IPS-20b (cell line): ENCODE results near the gene TEKTIP1.
A peak's percentile ranks its signal among the peaks of the same experiment; 100 is the strongest.
"Not testable (repeated sequence)": the region's sequence is repeated elsewhere in the genome, so short reads cannot be mapped to it uniquely, and the experiment has no call there.

ENCODE experiments used
- H3K27ac ChIP-seq: one replicate; pipeline ENCODE4 v1.5.1; 2013; ENCODE audit warnings: low read length
- H3K27me3 ChIP-seq: 2 replicates; pipeline ENCODE4 v1.6.1; 2013; ENCODE audit warnings: mild to moderate bottlenecking, low read length, inconsistent platforms; ENCODE audit not compliant: insufficient read depth
- H3K36me3 ChIP-seq: 2 replicates; pipeline ENCODE4 v1.6.1; 2013; ENCODE audit warnings: low read depth, mild to moderate bottlenecking, inconsistent platforms, low read length, moderate library complexity; ENCODE audit not compliant: insufficient read depth
- H3K4me1 ChIP-seq: 2 replicates; pipeline ENCODE4 v1.6.1; 2013; ENCODE audit warnings: mild to moderate bottlenecking, control low read depth, inconsistent platforms, low read length, moderate library complexity; ENCODE audit not compliant: insufficient read depth
- H3K4me3 ChIP-seq: 2 replicates; pipeline ENCODE4 v1.5.1; 2013; ENCODE audit warnings: mild to moderate bottlenecking, low read length, inconsistent platforms
- H3K9ac ChIP-seq: 2 replicates; pipeline ENCODE4 v1.6.1; 2013; ENCODE audit warnings: low read depth, mild to moderate bottlenecking, inconsistent platforms, low read length, moderate library complexity
- H3K9me3 ChIP-seq: 2 replicates; pipeline ENCODE4 v1.6.1; 2013; ENCODE audit warnings: mild to moderate bottlenecking, low read depth, low read length, inconsistent platforms; ENCODE audit not compliant: insufficient read depth

The TEKTIP1 gene

DNA sequence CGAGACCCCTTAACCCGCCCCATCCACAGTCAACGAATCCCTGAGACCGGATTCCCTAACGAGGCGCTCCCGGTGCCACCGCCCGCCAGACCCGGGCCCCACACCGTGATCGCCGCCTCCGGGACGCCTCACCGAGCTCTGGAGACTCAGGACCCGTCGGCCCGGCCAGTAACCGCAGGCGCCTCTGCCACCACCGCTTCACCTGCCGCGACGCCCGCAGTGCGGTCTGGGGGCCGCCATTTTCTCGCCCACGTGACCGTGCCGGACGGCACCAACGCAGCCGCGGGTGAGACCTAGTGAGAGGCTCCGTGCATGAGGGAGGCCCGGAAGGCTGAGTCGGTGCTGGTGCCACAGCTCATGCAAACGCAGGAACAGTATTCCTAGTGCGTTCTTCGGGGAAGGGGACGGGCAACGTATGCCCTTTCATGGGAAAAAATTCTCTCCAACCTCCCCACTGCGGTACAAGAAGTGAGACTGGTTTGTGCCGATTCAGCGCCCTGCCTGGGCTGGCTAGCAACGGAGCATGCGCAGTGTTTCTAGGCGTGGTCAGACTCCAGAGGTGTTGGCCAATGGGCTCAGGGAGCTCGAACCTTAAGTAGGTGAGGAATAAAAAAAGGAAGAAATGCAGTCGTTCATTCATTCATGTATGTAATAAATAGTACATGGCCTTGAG is 38.4 kb upstream of the TEKTIP1 start, which contains the start of gene DOHH:
Gene DOHH (minus strand): TSS at position 246 of the 673 bp plus-strand sequence. CDS start 3,860 bp downstream, outside the sequence.
- H3K4me1 ChIP-seq: no peaks in the 10 kb centered on the region
- H3K4me3 ChIP-seq: peak within 1 kb of the TSS; percentile 97
- no peaks in the 10 kb centered on the region for H3K9me3 ChIP-seq
- no peaks in the 10 kb centered on the region for H3K27me3 ChIP-seq
- H3K9ac ChIP-seq: peak within 1 kb of the TSS; percentile 100
- peak within 1 kb of the TSS; percentile 99 for H3K27ac ChIP-seq
- peaks cover 18% of the 10 kb centered on the region; the same call in 1 of the 2 replicates for H3K36me3 ChIP-seq

DNA sequence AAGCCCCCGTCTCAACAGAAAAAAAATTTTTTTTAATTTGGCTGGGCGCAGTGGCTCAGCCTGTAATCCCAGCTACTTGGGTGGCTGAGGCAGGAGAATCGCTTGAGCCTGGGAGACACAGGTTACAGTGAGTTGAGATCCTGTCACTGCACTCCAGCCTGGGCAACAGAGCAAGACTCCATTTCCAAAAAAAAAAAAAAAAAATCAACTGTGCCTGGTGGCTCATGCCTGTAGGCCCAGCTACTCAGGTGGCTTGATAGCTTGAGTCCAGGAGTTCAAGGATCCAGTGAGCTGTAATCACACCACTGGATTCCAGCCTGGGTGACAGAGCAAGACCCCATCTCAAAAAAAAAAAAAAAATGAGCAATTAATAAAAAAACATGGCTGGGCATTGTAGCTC is 37.2 kb upstream of the TEKTIP1 start:
- Histone ChIP-seq H3K27ac (no peak overlapping the region), H3K9ac (no peak overlapping the region), H3K4me1 (no peaks in the 10 kb centered on the region), H3K9me3 (no peaks in the 10 kb centered on the region), H3K36me3 (0 out of 2 replicates have a peak, but pooled peaks cover 6% of the 10 kb centered on the region), H3K27me3 (no peaks in the 10 kb centered on the region), H3K4me3 (no peak overlapping the region)

DNA sequence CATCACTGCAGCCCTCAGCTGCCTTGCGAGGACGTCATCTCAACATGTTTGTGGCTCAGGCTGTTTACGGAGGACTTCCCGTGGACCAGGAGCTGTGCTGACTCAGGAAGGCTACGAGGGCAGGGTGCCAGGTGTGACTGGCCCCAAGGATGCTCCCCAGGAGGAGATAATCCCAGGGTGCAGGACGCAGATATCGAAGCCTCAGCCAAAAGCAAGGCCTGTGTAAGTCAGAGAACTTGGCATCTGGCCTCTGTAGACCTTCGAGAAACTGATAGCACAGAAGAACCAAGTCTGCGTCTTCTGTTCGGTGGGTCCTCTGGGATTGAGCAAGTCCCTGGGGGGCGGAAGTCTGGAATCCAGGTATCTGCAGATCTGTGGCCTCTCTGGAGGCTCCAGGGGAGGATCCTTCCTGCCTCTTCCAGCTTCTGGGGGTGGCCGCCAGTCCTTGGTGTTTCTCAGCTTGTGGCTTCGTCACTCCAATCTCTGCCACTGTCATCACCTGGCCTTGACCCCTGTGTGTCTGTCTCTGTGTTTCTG is 35.9 kb upstream of the TEKTIP1 start:
- no peaks in the 10 kb centered on the region for H3K27me3 ChIP-seq
- no peaks in the 10 kb centered on the region for H3K9me3 ChIP-seq
- H3K4me1 ChIP-seq: no peaks in the 10 kb centered on the region
- H3K27ac ChIP-seq: no peak overlapping the region
- H3K4me3 ChIP-seq: no peak overlapping the region
- H3K9ac ChIP-seq: no peak overlapping the region
- no peaks in the 10 kb centered on the region for H3K36me3 ChIP-seq

DNA sequence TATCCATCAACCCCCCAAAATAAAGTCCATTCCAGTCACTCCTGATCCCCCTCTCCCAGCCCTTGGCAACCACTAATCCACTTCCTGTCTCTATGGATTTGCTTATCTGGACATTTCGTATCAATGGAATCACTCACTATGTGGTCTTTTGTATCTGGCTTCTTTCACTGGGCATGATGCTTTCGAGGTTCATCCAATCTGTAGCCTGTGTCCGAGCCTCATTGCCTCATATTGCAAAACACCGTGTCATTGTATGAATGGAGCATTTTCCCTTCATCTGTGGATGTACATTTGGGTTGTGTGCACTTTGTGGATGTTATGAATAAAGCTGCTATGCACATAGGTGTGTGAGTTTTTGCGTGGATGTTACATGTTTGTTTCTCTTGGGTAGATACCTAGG is 34.2 kb upstream of the TEKTIP1 start:
- H3K9me3 ChIP-seq: no peaks in the 10 kb centered on the region
- no peak overlapping the region for H3K27ac ChIP-seq
- no peaks in the 10 kb centered on the region for H3K27me3 ChIP-seq
- peaks cover 3% of the 10 kb centered on the region for H3K36me3 ChIP-seq
- H3K9ac ChIP-seq: peak overlapping the region; percentile 82; the same call in 1 of the 2 replicates
- H3K4me3 ChIP-seq: no peak overlapping the region; the same call in 1 of the 2 replicates
- H3K4me1 ChIP-seq: no peaks in the 10 kb centered on the region

DNA sequence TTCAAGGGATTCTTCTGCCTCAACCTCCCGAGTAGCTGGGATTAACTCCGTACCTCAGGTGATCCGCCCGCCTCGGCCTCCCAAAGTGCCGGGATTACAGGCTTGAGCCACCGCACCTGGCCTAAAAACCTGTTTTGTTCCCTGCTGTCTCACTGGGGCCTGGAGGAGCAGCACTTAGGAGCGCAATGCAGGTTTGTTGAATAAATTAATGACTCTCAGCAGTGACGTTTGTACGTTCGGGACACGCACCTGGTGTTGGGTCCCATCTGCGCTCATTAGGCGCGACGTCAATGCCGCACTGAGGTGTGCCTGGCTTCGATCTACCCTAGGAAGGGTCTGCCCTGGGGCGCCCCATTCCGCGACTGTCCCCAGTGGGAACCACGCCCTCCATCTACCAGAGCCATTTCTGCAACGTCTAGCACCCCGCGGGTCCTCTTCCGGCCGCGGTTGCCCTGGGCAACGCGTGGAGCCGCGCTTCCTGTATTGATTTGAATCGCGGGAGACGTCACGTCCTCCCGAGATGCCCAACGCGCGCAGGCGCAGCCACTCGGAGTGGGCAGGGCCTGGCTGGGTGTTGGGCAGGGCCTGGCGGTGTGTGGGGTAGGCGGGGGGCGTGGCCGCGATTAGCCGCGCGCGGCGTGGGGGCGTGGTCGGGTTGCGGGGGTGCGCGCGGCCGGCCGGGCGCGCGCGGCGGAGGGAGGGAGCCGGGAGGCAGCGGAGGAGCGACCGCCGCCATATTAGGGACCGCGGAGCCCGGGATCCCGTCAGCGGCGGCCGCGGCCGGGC is 33.2 kb upstream of the TEKTIP1 start, which contains the start of gene FZR1:
Gene FZR1 (plus strand): TSS at position 714 of the 786 bp plus-strand sequence. CDS start 16,679 bp downstream, outside the sequence.
- Histone ChIP-seq H3K4me3 (peak within 1 kb of the TSS; percentile 76), H3K9ac (peak within 1 kb of the TSS; percentile 82), H3K36me3 (peaks cover 12% of the 10 kb centered on the region), H3K27ac (peak within 1 kb of the TSS; percentile 66), H3K4me1 (no peaks in the 10 kb centered on the region), H3K9me3 (no peaks in the 10 kb centered on the region), H3K27me3 (no peaks in the 10 kb centered on the region)

DNA sequence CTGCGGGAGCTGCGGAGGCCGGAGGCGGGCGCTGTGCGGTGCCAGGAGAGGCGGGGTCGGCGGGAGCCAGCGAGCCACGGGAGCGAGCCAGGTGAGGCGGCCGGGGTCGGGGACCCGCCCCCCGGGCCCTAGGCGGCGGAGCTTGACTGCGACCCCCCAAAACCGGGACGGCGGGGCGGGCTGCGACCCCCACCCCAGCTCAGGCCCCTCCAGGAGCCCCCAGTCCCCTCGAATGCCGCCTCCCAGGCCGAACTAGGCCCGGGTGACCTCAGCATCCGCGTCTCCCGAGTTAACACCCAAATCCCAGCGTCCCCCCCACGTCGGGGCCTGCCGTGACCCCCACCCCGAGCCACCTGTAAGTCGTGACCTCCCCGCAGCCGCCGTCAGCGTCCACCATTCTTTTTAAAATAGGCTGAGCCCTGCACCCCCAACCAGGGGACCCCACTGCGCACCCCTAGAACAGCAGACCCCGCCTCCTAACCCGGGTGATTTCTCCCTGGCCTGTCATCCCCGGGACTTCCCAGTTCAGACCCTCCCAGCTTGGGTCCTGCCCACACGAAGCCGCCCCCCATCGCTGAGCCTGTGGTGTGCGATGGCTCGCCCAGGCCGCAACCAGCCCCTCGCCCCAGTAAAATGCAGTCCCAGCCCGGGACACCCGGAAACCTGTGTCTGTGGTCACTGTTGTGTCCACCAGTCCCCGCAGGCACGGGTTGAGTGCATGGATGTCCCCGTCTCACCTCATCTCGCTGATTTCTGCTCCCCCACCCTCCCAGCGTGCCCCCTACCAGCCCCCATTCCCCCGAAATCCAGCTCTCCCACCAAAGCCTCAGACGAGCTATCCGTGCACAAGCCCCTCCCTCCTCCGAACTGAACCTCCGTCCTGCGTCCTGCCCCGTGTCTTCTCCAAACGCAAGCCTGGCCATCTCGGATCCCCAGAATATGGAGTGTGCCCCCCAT is 32.3 kb upstream of the TEKTIP1 start:
- Histone ChIP-seq H3K9me3 (no peaks in the 10 kb centered on the region), H3K4me3 (peak overlapping the region; percentile 76), H3K27ac (no peak overlapping the region), H3K4me1 (no peaks in the 10 kb centered on the region), H3K27me3 (no peaks in the 10 kb centered on the region), H3K36me3 (peaks cover 18% of the 10 kb centered on the region), H3K9ac (peak overlapping the region; percentile 82; the same call in 1 of the 2 replicates)

DNA sequence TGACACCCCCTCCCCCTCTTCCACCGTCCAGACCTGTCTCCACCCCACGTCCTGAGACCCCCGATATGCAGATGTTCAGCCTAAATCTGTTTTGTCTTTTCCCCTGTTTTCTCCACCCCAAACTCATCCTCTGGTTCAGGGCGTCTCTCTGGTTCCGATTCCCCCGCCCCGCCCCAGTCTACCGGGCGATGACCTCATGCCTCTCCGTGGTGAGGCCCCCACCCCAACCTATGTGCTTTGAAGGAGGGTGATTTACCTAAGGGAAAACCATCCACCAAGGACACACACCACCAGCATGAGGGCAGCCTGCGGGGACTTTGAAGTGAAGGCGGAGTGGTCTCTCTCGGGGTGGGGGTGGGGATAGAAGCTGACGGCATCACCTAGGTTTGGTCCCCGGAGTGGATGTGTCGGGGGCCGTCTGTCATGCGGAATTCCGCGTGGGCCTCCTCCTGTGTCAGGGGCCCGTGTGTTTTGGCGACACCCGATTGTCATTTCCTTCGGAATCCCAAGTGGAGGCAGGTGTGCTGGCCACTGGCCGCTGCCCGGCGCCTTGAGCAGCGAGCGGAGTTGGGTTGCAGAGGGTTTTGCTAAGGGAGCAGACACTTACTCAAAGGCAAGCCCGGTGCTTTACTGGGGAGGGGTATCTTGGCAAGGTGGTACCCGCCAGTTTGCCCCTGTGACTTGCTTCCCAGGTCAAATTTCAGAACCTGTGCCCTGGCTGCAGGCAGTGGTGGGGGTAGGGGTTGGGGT is 31.4 kb upstream of the TEKTIP1 start:
- peaks cover 18% of the 10 kb centered on the region for H3K36me3 ChIP-seq
- H3K27ac ChIP-seq: no peak overlapping the region
- no peaks in the 10 kb centered on the region for H3K4me1 ChIP-seq
- peak overlapping the region; percentile 82; the same call in 1 of the 2 replicates for H3K9ac ChIP-seq
- H3K27me3 ChIP-seq: no peaks in the 10 kb centered on the region
- H3K9me3 ChIP-seq: no peaks in the 10 kb centered on the region
- H3K4me3 ChIP-seq: peak overlapping the region; percentile 76

DNA sequence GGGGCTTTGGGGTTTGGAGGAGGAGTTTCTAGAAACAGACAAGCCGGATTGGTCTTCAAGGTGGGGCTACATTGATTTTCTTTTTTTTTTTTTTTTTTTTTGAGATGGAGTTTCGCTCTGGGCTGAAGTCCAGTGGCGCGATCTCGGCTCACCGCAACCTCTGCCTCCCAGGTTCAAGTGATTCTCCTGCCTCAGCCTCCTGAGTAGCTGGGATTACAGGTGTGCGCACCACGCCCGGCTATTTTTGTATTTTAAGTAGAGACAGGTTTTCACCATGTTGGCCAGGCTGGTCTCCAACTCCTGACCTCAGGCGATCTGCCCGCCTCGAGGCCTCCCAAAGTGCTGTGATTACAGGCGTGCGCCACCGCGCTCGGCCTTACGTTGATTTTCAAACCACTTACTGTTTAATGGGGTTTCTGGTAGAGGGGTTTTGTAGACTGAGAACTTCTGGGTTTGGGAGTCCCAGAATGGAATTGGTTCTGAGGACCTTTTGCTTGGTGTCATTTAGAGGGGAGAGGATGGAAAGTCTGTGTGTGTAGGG is 30.8 kb upstream of the TEKTIP1 start:
- not testable (repeated sequence) for H3K9ac ChIP-seq, H3K4me1 ChIP-seq, H3K27me3 ChIP-seq, H3K9me3 ChIP-seq, H3K27ac ChIP-seq
- Histone ChIP-seq H3K36me3 (peaks cover 18% of the 10 kb centered on the region), H3K4me3 (peak overlapping the region; percentile 76; the same call in 1 of the 2 replicates)

DNA sequence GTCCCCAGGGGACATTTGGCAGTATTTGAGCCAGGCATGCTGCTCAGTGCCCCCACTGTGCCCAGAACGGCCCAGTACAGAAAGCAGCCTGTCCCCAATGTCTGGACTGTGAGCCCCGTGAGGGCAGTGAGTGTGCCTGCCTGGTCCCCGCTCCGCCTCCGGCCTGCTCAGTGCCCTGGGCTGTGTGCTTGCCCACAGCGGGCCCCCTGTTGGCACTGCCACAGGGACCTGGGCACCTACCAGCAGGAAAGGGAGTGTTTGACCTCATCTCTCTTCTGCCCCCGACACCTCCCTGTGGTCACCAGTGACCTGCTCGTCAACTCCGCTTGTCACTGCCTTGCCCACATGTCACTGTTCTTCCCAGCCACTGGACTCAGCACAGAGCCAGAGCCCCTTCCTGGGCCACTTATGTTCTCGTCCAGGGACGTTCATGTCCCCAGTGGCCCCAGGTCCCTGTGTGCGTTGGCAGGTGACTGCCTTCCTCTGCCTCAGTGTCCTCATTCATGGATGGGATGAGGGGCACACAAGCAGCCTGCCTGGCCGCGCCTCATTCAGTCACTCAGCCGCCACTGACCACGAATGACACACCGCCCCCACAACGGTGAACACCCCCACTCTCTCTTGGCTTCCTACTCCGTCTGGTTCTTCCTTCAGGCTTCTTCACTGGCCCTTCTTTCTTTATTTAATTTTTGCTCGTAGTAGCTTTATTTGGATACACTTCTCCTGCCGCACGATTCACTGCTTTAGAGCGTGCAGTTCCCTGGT is 30.0 kb upstream of the TEKTIP1 start:
- Histone ChIP-seq H3K9ac (no peak overlapping the region), H3K4me3 (no peak overlapping the region), H3K27ac (no peak overlapping the region), H3K9me3 (no peaks in the 10 kb centered on the region), H3K36me3 (peaks cover 18% of the 10 kb centered on the region), H3K4me1 (no peaks in the 10 kb centered on the region), H3K27me3 (no peaks in the 10 kb centered on the region)

DNA sequence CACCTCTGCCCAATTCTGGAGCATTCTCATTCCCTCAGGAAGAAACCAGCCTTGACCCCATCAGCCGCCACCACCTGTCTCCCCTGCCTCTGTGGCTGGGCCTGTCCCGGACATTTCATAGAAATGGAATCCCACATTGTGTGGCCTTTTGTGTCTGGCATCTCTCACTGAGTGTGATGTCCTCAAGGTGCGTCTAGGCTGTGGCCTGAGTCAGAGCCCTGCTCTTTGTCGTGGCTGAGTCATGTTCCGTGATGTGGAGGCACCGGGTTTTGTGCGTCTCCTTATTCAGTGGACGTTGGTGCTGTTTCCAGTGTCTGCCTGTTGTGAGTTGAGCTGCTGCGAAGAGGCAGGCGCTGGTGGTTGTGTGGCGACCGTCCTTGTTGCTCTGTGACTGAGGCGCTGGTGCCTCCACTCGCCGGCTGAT is 29.4 kb upstream of the TEKTIP1 start:
- no peaks in the 10 kb centered on the region for H3K9me3 ChIP-seq
- H3K4me3 ChIP-seq: no peak overlapping the region
- H3K27me3 ChIP-seq: no peaks in the 10 kb centered on the region
- H3K27ac ChIP-seq: no peak overlapping the region
- H3K4me1 ChIP-seq: no peaks in the 10 kb centered on the region
- H3K9ac ChIP-seq: no peak overlapping the region
- peaks cover 18% of the 10 kb centered on the region for H3K36me3 ChIP-seq
